HepG2 (cell line): ENCODE data around the gene ZNF607. TPM values are rescaled to one million over a fixed set of nuclear protein-coding genes. Genes with fewer than 3 reads are reported as not detected.

Experiments used
- CREM ChIP-seq, 2 experiments: sonication (generic) in 1 of 2; formaldehyde crosslinking in 1 of 2; IDR thresholded peaks; 2 replicates each; pipeline versions ENCODE4 v1.4.0 to v1.6.1; 2016 to 2020; ENCODE audit warnings: antibody characterized with exemption in 1 of 2, mild to moderate bottlenecking in 1 of 2, missing genetic modification reagents in 1 of 2
- HNF4A ChIP-seq: sonication (generic); formaldehyde crosslinking; IDR thresholded peaks from 2 replicates; pipeline ENCODE4 v1.4.0; 2020; ENCODE audit warnings: missing genetic modification reagents
- MIXL1 ChIP-seq: IDR thresholded peaks from 2 replicates; pipeline ENCODE4 v1.6.1; 2016
- TRIM24 ChIP-seq: sonication (generic); formaldehyde crosslinking; IDR thresholded peaks from 2 replicates; pipeline ENCODE4 v1.8.0; 2022; ENCODE audit warnings: mild to moderate bottlenecking, missing genetic modification reagents
- ZNF441 ChIP-seq: sonication (generic); formaldehyde crosslinking; IDR thresholded peaks from 2 replicates; pipeline ENCODE4 v1.7.0; 2021; ENCODE audit warnings: missing genetic modification reagents, borderline replicate concordance
- ZNF557 ChIP-seq: sonication (generic); formaldehyde crosslinking; IDR thresholded peaks from 2 replicates; pipeline ENCODE4 v1.4.0; 2020; ENCODE audit warnings: missing genetic modification reagents
- ZNF709 ChIP-seq: sonication (generic); formaldehyde crosslinking; IDR thresholded peaks from 2 replicates; pipeline ENCODE4 v1.5.0; 2020; ENCODE audit warnings: mild to moderate bottlenecking, missing genetic modification reagents
- polyA plus RNA-seq, 8 experiments: library from polyadenylated mRNA; depleted of rRNA in 3 of 8; stranded (reverse) in 7 of 8; unstranded in 1 of 8; fragments of >200 nt; fragmentation: Illumina TruSeq in 4 of 8; extraction: Trizol in 4 of 8; gene quantifications; 2 replicates each; pipeline versions ENCODE4 v1.2.1 to v1.2.3, GENCODE V29; 2011 to 2016; ENCODE audit warnings: low read depth in 4 of 8, missing spikeins in 1 of 8, mixed read lengths in 1 of 8; ENCODE audit not compliant: insufficient read depth in 1 of 8
- total RNA-seq, 5 experiments: library from RNA; depleted of rRNA; stranded (reverse); fragments of >200 nt; fragmentation: Illumina TruSeq; extraction: Trizol; gene quantifications; 2 replicates each; pipeline ENCODE4 v1.2.3, GENCODE V29; 2016; ENCODE audit warnings: low read depth in 1 of 5
- TF ChIP-seq, protein P1 (sequence below): sonication (generic); formaldehyde crosslinking; IDR thresholded peaks from 2 replicates; pipeline ENCODE4 v1.4.0; 2020; ENCODE audit warnings: missing genetic modification reagents
- TF ChIP-seq, protein P2 (sequence below): sonication (generic); formaldehyde crosslinking; IDR thresholded peaks from 2 replicates; pipeline ENCODE4 v1.4.0; 2020; ENCODE audit warnings: mild to moderate bottlenecking, missing genetic modification reagents
- TF ChIP-seq, protein P3 (sequence below): IDR thresholded peaks from 2 replicates; pipeline ENCODE4 v1.6.1; 2016; ENCODE audit warnings: missing biosample characterization, missing genetic modification reagents, low read depth
- TF ChIP-seq, protein P4 (sequence below): sonication (generic); formaldehyde crosslinking; IDR thresholded peaks from 2 replicates; pipeline ENCODE4 v1.4.0; 2020; ENCODE audit warnings: missing genetic modification reagents
- TF ChIP-seq, protein P5 (sequence below): sonication (generic); formaldehyde crosslinking; IDR thresholded peaks from 2 replicates; pipeline ENCODE4 v1.4.0; 2020; ENCODE audit warnings: missing genetic modification reagents, borderline replicate concordance
- TF ChIP-seq, protein P6 (sequence below): sonication (generic); formaldehyde crosslinking; IDR thresholded peaks from 2 replicates; pipeline ENCODE4 v1.5.0; 2020; ENCODE audit warnings: mild to moderate bottlenecking, missing genetic modification reagents, moderate library complexity

ZNF607 gene
- total and polyA plus RNA-seq, 2 of the 13 experiments (the other 11 are each of a cell fraction or from before 2014, with no cell fraction given) = 3.8 to 8.3 TPM

DNA sequence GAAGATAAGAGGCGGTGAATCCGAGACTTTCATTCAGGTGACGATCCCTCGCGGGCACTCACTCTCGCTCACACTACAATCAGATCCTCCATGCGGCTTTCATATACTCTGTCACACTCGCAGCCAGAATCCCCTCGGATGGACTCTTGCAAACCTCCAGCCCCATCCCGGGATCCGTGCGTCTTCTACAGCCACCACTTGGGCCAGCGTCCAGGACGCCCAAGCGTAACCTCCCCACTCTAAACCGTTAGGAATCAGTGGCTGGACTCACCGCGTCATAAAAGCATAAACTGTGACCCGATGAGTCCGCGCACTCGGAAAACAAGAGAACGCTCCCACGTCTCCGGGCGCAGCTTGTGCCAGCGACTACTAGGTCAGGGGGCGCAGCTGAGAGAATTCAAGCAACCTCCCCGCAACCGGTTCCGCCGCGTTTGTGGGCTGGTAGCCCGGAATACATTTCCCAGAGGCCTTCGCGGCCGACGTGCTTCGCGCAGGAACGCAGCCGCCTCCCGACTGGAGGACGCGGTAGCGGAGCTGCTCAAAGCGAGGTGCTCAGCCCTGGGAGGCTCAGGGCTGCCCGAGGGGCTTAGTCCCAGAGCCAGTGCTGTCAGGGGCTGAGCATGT, 27.6 kb downstream of the ZNF607 start (continued):
- TF ChIP-seq, protein P1, sequence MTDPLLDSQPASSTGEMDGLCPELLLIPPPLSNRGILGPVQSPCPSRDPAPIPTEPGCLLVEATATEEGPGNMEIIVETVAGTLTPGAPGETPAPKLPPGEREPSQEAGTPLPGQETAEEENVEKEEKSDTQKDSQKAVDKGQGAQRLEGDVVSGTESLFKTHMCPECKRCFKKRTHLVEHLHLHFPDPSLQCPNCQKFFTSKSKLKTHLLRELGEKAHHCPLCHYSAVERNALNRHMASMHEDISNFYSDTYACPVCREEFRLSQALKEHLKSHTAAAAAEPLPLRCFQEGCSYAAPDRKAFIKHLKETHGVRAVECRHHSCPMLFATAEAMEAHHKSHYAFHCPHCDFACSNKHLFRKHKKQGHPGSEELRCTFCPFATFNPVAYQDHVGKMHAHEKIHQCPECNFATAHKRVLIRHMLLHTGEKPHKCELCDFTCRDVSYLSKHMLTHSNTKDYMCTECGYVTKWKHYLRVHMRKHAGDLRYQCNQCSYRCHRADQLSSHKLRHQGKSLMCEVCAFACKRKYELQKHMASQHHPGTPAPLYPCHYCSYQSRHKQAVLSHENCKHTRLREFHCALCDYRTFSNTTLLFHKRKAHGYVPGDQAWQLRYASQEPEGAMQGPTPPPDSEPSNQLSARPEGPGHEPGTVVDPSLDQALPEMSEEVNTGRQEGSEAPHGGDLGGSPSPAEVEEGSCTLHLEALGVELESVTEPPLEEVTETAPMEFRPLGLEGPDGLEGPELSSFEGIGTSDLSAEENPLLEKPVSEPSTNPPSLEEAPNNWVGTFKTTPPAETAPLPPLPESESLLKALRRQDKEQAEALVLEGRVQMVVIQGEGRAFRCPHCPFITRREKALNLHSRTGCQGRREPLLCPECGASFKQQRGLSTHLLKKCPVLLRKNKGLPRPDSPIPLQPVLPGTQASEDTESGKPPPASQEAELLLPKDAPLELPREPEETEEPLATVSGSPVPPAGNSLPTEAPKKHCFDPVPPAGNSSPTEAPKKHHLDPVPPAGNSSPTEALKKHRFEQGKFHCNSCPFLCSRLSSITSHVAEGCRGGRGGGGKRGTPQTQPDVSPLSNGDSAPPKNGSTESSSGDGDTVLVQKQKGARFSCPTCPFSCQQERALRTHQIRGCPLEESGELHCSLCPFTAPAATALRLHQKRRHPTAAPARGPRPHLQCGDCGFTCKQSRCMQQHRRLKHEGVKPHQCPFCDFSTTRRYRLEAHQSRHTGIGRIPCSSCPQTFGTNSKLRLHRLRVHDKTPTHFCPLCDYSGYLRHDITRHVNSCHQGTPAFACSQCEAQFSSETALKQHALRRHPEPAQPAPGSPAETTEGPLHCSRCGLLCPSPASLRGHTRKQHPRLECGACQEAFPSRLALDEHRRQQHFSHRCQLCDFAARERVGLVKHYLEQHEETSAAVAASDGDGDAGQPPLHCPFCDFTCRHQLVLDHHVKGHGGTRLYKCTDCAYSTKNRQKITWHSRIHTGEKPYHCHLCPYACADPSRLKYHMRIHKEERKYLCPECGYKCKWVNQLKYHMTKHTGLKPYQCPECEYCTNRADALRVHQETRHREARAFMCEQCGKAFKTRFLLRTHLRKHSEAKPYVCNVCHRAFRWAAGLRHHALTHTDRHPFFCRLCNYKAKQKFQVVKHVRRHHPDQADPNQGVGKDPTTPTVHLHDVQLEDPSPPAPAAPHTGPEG (CRISPR knock-in tag) = 0 out of 2 replicates have a peak, but pooled peaks have one; percentile 49
- TF ChIP-seq, protein P2, sequence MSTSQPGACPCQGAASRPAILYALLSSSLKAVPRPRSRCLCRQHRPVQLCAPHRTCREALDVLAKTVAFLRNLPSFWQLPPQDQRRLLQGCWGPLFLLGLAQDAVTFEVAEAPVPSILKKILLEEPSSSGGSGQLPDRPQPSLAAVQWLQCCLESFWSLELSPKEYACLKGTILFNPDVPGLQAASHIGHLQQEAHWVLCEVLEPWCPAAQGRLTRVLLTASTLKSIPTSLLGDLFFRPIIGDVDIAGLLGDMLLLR = peak; percentile 41; the same call in 1 of the 2 replicates
- TF ChIP-seq TRIM24 (CRISPR knock-in tag) = no peak
- TF ChIP-seq MIXL1 (CRISPR knock-in tag) = no peak
- 0 out of 2 replicates have a peak, but pooled peaks have one; percentile 29 for TF ChIP-seq ZNF441 (CRISPR knock-in tag)
- TF ChIP-seq, protein P3, sequence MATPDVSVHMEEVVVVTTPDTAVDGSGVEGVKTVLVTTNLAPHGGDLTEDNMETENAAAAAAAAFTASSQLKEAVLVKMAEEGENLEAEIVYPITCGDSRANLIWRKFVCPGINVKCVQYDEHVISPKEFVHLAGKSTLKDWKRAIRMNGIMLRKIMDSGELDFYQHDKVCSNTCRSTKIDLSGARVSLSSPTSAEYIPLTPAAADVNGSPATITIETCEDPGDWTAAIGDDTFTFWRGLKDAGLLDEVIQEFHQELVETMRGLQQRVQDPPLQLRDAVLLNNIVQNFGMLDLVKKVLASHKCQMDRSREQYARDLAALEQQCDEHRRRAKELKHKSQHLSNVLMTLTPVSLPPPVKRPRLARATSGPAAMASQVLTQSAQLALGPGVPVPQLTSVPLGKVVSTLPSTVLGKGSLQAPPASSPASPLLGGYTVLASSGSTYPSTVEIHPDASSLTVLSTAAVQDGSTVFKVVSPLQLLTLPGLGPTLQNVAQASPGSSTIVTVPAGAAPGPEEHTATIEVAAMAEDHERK = peak; percentile 93
- peak; percentile 88 for TF ChIP-seq CREM (IDR thresholded peaks at IDR 0.05)
- TF ChIP-seq CREM (CRISPR knock-in tag; IDR thresholded peaks at IDR 0.05) = no peak
- TF ChIP-seq, protein P4, sequence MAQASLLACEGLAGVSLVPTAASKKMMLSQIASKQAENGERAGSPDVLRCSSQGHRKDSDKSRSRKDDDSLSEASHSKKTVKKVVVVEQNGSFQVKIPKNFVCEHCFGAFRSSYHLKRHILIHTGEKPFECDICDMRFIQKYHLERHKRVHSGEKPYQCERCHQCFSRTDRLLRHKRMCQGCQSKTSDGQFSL (CRISPR knock-in tag) = no peak
- TF ChIP-seq, protein P5, sequence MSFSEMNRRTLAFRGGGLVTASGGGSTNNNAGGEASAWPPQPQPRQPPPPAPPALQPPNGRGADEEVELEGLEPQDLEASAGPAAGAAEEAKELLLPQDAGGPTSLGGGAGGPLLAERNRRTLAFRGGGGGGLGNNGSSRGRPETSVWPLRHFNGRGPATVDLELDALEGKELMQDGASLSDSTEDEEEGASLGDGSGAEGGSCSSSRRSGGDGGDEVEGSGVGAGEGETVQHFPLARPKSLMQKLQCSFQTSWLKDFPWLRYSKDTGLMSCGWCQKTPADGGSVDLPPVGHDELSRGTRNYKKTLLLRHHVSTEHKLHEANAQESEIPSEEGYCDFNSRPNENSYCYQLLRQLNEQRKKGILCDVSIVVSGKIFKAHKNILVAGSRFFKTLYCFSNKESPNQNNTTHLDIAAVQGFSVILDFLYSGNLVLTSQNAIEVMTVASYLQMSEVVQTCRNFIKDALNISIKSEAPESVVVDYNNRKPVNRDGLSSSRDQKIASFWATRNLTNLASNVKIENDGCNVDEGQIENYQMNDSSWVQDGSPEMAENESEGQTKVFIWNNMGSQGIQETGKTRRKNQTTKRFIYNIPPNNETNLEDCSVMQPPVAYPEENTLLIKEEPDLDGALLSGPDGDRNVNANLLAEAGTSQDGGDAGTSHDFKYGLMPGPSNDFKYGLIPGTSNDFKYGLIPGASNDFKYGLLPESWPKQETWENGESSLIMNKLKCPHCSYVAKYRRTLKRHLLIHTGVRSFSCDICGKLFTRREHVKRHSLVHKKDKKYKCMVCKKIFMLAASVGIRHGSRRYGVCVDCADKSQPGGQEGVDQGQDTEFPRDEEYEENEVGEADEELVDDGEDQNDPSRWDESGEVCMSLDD = no peak; the same call in 1 of the 2 replicates
- no peak for TF ChIP-seq HNF4A (CRISPR knock-in tag)
- peak; percentile 70; the same call in 1 of the 2 replicates for TF ChIP-seq ZNF709
- TF ChIP-seq, protein P6, sequence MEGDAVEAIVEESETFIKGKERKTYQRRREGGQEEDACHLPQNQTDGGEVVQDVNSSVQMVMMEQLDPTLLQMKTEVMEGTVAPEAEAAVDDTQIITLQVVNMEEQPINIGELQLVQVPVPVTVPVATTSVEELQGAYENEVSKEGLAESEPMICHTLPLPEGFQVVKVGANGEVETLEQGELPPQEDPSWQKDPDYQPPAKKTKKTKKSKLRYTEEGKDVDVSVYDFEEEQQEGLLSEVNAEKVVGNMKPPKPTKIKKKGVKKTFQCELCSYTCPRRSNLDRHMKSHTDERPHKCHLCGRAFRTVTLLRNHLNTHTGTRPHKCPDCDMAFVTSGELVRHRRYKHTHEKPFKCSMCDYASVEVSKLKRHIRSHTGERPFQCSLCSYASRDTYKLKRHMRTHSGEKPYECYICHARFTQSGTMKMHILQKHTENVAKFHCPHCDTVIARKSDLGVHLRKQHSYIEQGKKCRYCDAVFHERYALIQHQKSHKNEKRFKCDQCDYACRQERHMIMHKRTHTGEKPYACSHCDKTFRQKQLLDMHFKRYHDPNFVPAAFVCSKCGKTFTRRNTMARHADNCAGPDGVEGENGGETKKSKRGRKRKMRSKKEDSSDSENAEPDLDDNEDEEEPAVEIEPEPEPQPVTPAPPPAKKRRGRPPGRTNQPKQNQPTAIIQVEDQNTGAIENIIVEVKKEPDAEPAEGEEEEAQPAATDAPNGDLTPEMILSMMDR = peak; percentile 69
- no peak for TF ChIP-seq ZNF557 (CRISPR knock-in tag)
